ENCODE measurements around the gene MGLL. TPM values are rescaled to one million over a fixed set of nuclear protein-coding genes. Genes with fewer than 3 reads are reported as not detected.

Gene MGLL
- total RNA-seq, 1 experiment from 2014 or later = 0.94 TPM

DNA sequence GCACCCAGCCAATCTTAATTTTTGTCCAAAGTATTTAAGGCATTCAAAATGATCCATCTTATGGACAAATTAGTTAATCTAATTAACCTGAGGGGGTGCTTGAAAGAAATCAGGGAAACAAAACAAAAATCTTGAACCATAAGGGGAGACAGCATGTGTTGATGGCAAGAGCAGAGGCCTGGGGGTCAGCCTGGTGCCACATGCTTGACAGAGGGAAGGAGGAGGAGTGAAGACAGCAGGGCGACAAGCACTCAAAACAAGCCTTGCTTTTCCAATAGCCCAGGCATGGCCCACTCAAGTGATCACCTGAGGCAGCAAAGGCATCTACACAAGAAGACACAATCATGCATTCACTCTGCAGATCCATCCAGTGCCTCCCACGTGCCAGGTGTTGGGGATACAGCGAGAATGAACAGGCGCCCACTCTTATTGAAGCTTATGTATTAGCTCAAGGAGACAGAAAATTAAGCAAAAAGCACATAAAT lies 25.0 kb upstream of the MGLL start:
- Mint-ChIP-seq H3K36me3 (no peaks in the 10 kb centered on the region), H3K27ac (no peak overlapping the region), H3K4me3 (no peak overlapping the region), H3K9me3 (no peaks in the 10 kb centered on the region), H3K27me3 (ENCODE audit: low read depth) (no peaks in the 10 kb centered on the region), H3K4me1 (peaks cover 29% of the 10 kb centered on the region)
- TF ChIP-seq, protein P1, sequence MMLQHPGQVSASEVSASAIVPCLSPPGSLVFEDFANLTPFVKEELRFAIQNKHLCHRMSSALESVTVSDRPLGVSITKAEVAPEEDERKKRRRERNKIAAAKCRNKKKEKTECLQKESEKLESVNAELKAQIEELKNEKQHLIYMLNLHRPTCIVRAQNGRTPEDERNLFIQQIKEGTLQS (CRISPR knock-in tag; conservative IDR thresholded peaks at IDR 0.05) = no peak
- no peak for TF ChIP-seq ZNF317 (CRISPR knock-in tag; IDR thresholded peaks at IDR 0.05; ENCODE audit: borderline replicate concordance, low read depth)
- TF ChIP-seq, protein P2, sequence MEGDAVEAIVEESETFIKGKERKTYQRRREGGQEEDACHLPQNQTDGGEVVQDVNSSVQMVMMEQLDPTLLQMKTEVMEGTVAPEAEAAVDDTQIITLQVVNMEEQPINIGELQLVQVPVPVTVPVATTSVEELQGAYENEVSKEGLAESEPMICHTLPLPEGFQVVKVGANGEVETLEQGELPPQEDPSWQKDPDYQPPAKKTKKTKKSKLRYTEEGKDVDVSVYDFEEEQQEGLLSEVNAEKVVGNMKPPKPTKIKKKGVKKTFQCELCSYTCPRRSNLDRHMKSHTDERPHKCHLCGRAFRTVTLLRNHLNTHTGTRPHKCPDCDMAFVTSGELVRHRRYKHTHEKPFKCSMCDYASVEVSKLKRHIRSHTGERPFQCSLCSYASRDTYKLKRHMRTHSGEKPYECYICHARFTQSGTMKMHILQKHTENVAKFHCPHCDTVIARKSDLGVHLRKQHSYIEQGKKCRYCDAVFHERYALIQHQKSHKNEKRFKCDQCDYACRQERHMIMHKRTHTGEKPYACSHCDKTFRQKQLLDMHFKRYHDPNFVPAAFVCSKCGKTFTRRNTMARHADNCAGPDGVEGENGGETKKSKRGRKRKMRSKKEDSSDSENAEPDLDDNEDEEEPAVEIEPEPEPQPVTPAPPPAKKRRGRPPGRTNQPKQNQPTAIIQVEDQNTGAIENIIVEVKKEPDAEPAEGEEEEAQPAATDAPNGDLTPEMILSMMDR (IDR thresholded peaks at IDR 0.05) = no peak
- TF ChIP-seq, protein P3, sequence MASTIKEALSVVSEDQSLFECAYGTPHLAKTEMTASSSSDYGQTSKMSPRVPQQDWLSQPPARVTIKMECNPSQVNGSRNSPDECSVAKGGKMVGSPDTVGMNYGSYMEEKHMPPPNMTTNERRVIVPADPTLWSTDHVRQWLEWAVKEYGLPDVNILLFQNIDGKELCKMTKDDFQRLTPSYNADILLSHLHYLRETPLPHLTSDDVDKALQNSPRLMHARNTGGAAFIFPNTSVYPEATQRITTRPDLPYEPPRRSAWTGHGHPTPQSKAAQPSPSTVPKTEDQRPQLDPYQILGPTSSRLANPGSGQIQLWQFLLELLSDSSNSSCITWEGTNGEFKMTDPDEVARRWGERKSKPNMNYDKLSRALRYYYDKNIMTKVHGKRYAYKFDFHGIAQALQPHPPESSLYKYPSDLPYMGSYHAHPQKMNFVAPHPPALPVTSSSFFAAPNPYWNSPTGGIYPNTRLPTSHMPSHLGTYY (CRISPR knock-in tag; IDR thresholded peaks at IDR 0.05) = no peak
- no peak for TF ChIP-seq PRRX2 (CRISPR knock-in tag; IDR thresholded peaks at IDR 0.05)
- TF ChIP-seq ZNF423 (CRISPR knock-in tag; IDR thresholded peaks at IDR 0.05) = no peak
- no peak for TF ChIP-seq NFYB (CRISPR knock-in tag; conservative IDR thresholded peaks at IDR 0.05; ENCODE audit: low read depth)
- TF ChIP-seq, protein P4, sequence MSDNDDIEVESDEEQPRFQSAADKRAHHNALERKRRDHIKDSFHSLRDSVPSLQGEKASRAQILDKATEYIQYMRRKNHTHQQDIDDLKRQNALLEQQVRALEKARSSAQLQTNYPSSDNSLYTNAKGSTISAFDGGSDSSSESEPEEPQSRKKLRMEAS (CRISPR knock-in tag; IDR thresholded peaks at IDR 0.05) = no peak
- no peak for TF ChIP-seq GABPB1 (CRISPR knock-in tag; IDR thresholded peaks at IDR 0.05)
- TF ChIP-seq, protein P5, sequence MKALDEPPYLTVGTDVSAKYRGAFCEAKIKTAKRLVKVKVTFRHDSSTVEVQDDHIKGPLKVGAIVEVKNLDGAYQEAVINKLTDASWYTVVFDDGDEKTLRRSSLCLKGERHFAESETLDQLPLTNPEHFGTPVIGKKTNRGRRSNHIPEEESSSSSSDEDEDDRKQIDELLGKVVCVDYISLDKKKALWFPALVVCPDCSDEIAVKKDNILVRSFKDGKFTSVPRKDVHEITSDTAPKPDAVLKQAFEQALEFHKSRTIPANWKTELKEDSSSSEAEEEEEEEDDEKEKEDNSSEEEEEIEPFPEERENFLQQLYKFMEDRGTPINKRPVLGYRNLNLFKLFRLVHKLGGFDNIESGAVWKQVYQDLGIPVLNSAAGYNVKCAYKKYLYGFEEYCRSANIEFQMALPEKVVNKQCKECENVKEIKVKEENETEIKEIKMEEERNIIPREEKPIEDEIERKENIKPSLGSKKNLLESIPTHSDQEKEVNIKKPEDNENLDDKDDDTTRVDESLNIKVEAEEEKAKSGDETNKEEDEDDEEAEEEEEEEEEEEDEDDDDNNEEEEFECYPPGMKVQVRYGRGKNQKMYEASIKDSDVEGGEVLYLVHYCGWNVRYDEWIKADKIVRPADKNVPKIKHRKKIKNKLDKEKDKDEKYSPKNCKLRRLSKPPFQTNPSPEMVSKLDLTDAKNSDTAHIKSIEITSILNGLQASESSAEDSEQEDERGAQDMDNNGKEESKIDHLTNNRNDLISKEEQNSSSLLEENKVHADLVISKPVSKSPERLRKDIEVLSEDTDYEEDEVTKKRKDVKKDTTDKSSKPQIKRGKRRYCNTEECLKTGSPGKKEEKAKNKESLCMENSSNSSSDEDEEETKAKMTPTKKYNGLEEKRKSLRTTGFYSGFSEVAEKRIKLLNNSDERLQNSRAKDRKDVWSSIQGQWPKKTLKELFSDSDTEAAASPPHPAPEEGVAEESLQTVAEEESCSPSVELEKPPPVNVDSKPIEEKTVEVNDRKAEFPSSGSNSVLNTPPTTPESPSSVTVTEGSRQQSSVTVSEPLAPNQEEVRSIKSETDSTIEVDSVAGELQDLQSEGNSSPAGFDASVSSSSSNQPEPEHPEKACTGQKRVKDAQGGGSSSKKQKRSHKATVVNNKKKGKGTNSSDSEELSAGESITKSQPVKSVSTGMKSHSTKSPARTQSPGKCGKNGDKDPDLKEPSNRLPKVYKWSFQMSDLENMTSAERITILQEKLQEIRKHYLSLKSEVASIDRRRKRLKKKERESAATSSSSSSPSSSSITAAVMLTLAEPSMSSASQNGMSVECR (CRISPR knock-in tag; IDR thresholded peaks at IDR 0.05; ENCODE audit: borderline replicate concordance) = no peak
- TF ChIP-seq, protein P6, sequence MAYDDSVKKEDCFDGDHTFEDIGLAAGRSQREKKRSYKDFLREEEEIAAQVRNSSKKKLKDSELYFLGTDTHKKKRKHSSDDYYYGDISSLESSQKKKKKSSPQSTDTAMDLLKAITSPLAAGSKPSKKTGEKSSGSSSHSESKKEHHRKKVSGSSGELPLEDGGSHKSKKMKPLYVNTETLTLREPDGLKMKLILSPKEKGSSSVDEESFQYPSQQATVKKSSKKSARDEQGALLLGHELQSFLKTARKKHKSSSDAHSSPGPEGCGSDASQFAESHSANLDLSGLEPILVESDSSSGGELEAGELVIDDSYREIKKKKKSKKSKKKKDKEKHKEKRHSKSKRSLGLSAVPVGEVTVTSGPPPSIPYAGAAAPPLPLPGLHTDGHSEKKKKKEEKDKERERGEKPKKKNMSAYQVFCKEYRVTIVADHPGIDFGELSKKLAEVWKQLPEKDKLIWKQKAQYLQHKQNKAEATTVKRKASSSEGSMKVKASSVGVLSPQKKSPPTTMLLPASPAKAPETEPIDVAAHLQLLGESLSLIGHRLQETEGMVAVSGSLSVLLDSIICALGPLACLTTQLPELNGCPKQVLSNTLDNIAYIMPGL (CRISPR knock-in tag; IDR thresholded peaks at IDR 0.05) = no peak
- TF ChIP-seq ZNF232 (CRISPR knock-in tag; IDR thresholded peaks at IDR 0.05) = no peak
- TF ChIP-seq ETV6 (CRISPR knock-in tag; IDR thresholded peaks at IDR 0.05) = no peak
- TF ChIP-seq, protein P7, sequence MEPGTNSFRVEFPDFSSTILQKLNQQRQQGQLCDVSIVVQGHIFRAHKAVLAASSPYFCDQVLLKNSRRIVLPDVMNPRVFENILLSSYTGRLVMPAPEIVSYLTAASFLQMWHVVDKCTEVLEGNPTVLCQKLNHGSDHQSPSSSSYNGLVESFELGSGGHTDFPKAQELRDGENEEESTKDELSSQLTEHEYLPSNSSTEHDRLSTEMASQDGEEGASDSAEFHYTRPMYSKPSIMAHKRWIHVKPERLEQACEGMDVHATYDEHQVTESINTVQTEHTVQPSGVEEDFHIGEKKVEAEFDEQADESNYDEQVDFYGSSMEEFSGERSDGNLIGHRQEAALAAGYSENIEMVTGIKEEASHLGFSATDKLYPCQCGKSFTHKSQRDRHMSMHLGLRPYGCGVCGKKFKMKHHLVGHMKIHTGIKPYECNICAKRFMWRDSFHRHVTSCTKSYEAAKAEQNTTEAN (CRISPR knock-in tag; IDR thresholded peaks at IDR 0.05) = no peak
- no peak for TF ChIP-seq TP53 (CRISPR knock-in tag; IDR thresholded peaks at IDR 0.05)
- TF ChIP-seq SP1 (CRISPR knock-in tag; conservative IDR thresholded peaks at IDR 0.05) = no peak
- no peak for TF ChIP-seq TCF7 (CRISPR knock-in tag; IDR thresholded peaks at IDR 0.05; ENCODE audit: low read depth)
- DNase-seq (ENCODE audit: low spot score) (no peak), ATAC-seq (no peak)
- CTCF ChIA-PET = interaction anchor here (1.7 to 1.8 kb wide), 2 partner anchors 16 to 56 kb away, joined by 4 read pairs; no protein-coding TSS in a partner anchor
- POLR2A ChIA-PET = no interaction called here
